ENCODE data around the gene ABHD16B.
"Not testable (repeated sequence)": the region's sequence is repeated elsewhere in the genome, so short reads cannot be mapped to it uniquely, and the experiment has no call there.

GRCh38 chr20:63851548-63851943 is 9.8 kb upstream of the ABHD16B start:
- TF ChIP-seq POLR2A (IDR thresholded peaks at IDR 0.05; ENCODE audit: low read length); GATA1 (IDR thresholded peaks at IDR 0.05; ENCODE audit: low read depth, low read length): not testable (repeated sequence)
